MV-4-11 (cell line): ENCODE measurements around the gene GHRL.
A peak's percentile ranks its signal among the peaks of the same experiment; 100 is the strongest.
"Not testable (repeated sequence)": the region's sequence is repeated elsewhere in the genome, so short reads cannot be mapped to it uniquely, and the experiment has no call there.

Experiments
- DNase-seq: peaks from one replicate; lab custom pipeline; 2025; lab: John Stamatoyannopoulos, UW

The GHRL gene

GRCh38 chr3:10272977-10273376 lies 19.8 kb downstream of the GHRL start:
- DNase-seq: no peak

- DNase-seq: not testable (repeated sequence)
These were observed 20.3 kb downstream of the GHRL start for GRCh38 chr3:10272476-10272875.

GRCh38 chr3:10269443-10269842 lies 23.3 kb downstream of the GHRL start:
- DNase-seq: no peak

GRCh38 chr3:10268930-10269329 lies 23.8 kb downstream of the GHRL start:
- no peak for DNase-seq

GRCh38 chr3:10268116-10268515 lies 24.6 kb downstream of the GHRL start:
- no peak for DNase-seq

GRCh38 chr3:10266936-10267335 lies 25.8 kb downstream of the GHRL start:
- DNase-seq: not testable (repeated sequence)

- no peak for DNase-seq
These were observed 26.9 kb downstream of the GHRL start for GRCh38 chr3:10265833-10266232.

- no peak for DNase-seq
These were observed 28.9 kb downstream of the GHRL start for GRCh38 chr3:10263646-10264363.

GRCh38 chr3:10262027-10262426 lies 30.7 kb downstream of the GHRL start:
- no peak for DNase-seq

GRCh38 chr3:10260211-10260701 lies 32.5 kb downstream of the GHRL start:
- no peak for DNase-seq

GRCh38 chr3:10259798-10260197 lies 32.9 kb downstream of the GHRL start:
- no peak for DNase-seq

GRCh38 chr3:10259036-10259435 lies 33.7 kb downstream of the GHRL start:
- no peak for DNase-seq

- no peak for DNase-seq
These were observed 36.9 kb downstream of the GHRL start for GRCh38 chr3:10255835-10256234.

GRCh38 chr3:10253731-10254130 lies 39.0 kb downstream of the GHRL start:
- DNase-seq: no peak

GRCh38 chr3:10251006-10251405 lies 41.7 kb downstream of the GHRL start:
- DNase-seq: no peak

- DNase-seq: no peak
These were observed 42.9 kb downstream of the GHRL start for GRCh38 chr3:10249833-10250232.

GRCh38 chr3:10248984-10249748 lies 43.6 kb downstream of the GHRL start:
- peak; percentile 34 for DNase-seq

- peak; percentile 97 for DNase-seq
These were observed 44.4 kb downstream of the GHRL start, which contains the start of gene TATDN2 for GRCh38 chr3:10248184-10248983. Gene TATDN2, plus strand, starts transcription at chr3:10248459. Its CDS starts 742 bp downstream, at chr3:10249201.

- DNase-seq: no peak
These were observed 45.0 kb downstream of the GHRL start for GRCh38 chr3:10247679-10248183.

GRCh38 chr3:10245081-10245712 lies 47.5 kb downstream of the GHRL start:
- no peak for DNase-seq

GRCh38 chr3:10244009-10244408 lies 48.7 kb downstream of the GHRL start:
- peak; percentile 77 for DNase-seq
